GM21825 (cell line): ENCODE measurements around the gene DNM1.

Experiments used
- ATAC-seq: cut with Tn5 transposase; IDR thresholded peaks from one replicate; pipeline ENCODE4 v1.9.1; 2021; ENCODE audit warnings: mild to moderate bottlenecking, moderate library complexity; ENCODE audit not compliant: unreplicated experiment

The DNM1 gene

GRCh38 chr9:128304136-128304970, 101.2 kb downstream of the DNM1 start:
- ATAC-seq: no peak
